ENCODE data around the gene SENP1.

- TF ChIP-seq SUZ12 (IDR thresholded peaks at IDR 0.05; ENCODE audit: extremely low read depth, insufficient read depth, insufficient read length) (no peak), YY1 (IDR thresholded peaks at IDR 0.05; ENCODE audit: insufficient read depth, insufficient read length) (no peak)
Measured at GRCh38 chr12:48105321-48105866, 485 bp downstream of the SENP1 start.

All from NT2/D1 (cell line).